MG63 (cell line): ENCODE measurements around the gene ACACA. TPM values are rescaled to one million over a fixed set of nuclear protein-coding genes. Genes with fewer than 3 reads are reported as not detected.

Experiments used
- DNase-seq: peaks from one replicate; pipeline ENCODE4 v3.0.0-alpha.2; 2020
- H3K27me3 ChIP-seq: fragments of 250-450 bp; sonication (Bioruptor Pico); 2 replicates; pipeline ENCODE4 v1.5.1; 2020; ENCODE audit warnings: mild to moderate bottlenecking, moderate library complexity
- H3K36me3 ChIP-seq: fragments of 250-450 bp; sonication (Bioruptor Pico); 2 replicates; pipeline ENCODE4 v1.5.1; 2020; ENCODE audit warnings: mild to moderate bottlenecking, moderate library complexity
- H3K4me3 ChIP-seq: fragments of 250-450 bp; sonication (Bioruptor Pico); 2 replicates; pipeline ENCODE4 v1.5.1; 2020; ENCODE audit warnings: mild to moderate bottlenecking, moderate library complexity
- H3K9me3 ChIP-seq: fragments of 250-450 bp; sonication (Bioruptor Pico); 2 replicates; pipeline ENCODE4 v1.5.1; 2020; ENCODE audit warnings: mild to moderate bottlenecking, moderate library complexity
- total RNA-seq: library from RNA; depleted of rRNA; stranded (reverse); fragments of >200 nt; shearing (Covaris generic); gene quantifications from 2 replicates; pipeline ENCODE4 v1.2.3, GENCODE V29; 2014; ENCODE audit warnings: low replicate concordance

The ACACA gene
- total RNA-seq, 1 experiment from 2014 or later = 53.7 TPM

DNA sequence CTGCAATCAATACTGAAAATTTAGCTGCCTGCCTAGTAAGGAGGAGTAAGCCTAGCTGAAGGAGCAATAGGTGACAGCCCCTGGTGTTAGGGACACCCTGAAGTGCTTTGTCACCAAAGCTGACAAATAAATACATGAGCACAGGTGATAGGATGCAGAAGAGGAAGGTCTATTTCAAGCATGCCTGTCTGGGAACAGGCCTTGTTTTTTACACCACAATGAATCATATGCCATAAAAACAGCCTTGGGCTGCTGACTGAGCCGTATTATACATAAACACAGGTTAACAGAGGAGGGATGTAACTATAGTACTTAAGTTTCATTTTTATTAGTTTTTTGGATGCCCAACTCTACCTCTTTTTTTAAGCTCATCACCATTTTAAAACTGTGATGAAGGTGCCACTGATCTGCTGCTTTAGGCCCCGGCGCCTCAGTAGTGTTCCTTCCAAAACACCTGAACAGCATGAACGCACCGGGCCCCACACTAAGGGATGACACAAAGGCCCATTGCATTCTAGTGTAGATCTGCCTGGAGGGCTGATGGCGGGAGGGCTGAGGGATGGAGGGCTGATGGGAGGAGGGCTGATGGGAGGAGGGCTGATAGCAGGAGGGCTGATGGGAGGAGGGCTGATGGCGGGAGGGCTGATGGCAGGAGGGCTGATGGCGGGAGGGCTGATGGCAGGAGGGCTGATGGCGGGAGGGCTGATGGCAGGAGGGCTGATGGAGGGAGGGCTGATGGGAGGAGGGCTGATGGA lies 307.5 kb downstream of the ACACA start:
- no peaks in the 10 kb centered on the region for H3K27me3 ChIP-seq
- no peak for DNase-seq
- no peaks in the 10 kb centered on the region for H3K9me3 ChIP-seq
- H3K36me3 ChIP-seq = peaks cover 63% of the 10 kb centered on the region
- H3K4me3 ChIP-seq = no peak overlapping the region

DNA sequence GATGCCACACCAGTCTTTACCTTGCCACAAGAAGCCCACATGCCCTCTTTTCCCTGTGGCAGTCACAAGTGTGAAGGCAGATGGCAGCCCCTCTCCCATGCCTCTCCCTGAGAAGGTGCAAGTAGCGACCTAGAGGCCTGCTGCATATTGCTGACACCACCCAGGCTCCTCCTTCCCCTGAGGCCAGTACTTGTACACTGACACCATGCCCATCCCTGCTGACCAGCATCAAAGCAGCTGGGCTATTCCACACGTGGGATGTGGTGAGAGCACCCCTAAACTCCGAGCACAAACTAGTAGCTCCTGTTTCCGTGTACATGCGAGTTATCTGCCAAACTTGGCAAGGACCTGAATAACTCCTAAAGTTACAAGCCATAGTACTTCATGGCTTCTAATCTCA lies 308.5 kb downstream of the ACACA start:
- no peaks in the 10 kb centered on the region for H3K9me3 ChIP-seq
- no peak overlapping the region for H3K4me3 ChIP-seq
- DNase-seq = no peak
- no peaks in the 10 kb centered on the region for H3K27me3 ChIP-seq
- H3K36me3 ChIP-seq = peaks cover 67% of the 10 kb centered on the region

DNA sequence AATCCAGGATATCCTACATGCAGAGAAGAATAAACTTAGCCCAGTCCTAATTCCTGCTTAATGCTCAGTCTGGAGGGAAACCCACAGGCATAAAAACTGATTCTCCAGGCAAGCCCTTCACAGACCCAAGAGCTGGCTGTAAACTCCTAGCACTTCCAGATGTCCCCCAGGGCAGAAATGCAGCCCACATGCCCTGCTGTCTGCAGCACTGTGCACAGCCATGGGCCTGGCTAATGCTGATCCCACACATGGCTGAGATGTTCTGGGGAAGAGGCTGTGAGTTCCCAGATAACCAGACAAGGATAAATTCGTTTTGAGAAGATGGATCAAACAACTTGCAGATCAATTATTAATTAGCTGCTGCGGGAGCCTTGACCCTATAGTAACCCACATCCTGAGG lies 309.5 kb downstream of the ACACA start:
- no peak for DNase-seq
- Histone ChIP-seq H3K9me3 (no peaks in the 10 kb centered on the region), H3K27me3 (no peaks in the 10 kb centered on the region), H3K4me3 (no peak overlapping the region), H3K36me3 (peaks cover 76% of the 10 kb centered on the region)

DNA sequence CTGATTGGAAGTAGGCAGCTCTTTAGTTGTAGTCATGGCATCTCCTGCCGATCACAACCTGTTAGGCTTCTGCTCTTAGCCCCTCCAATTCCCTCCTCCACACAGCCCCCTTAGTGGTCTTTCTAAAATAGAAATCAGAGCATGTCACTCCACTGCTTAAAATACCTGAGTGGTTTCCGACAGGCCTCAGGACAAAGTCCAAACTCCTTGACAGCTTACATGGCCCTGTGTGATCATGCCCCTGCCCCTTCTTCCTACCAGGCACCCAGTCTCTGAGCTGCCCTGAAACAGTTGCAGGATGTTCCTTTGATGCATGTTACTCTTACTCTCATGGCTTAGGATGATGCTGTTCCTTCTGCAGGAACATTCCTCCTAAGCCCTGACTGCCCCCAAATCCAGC lies 310.6 kb downstream of the ACACA start:
- Histone ChIP-seq H3K9me3 (no peaks in the 10 kb centered on the region), H3K36me3 (peaks cover 75% of the 10 kb centered on the region), H3K4me3 (no peak overlapping the region), H3K27me3 (no peaks in the 10 kb centered on the region)
- DNase-seq = no peak

DNA sequence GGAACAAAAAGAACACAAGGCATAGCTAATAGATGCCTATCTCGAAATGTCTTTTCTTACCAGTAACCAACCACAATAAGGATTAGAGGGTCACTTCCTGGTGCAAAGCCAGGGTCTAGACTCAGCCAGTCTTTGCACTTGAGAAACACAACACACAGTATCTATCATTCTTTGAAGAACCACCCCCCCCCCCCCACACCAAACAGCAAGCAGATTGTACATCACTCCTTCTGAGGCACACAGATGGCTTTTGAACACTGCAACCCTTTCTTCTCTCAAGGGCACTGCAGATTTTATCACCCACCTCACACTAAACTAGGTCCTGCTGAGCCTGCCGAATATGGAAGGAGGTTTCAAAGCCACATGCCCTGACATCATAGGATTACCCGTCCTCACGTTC lies 312.2 kb downstream of the ACACA start:
- H3K9me3 ChIP-seq = no peaks in the 10 kb centered on the region
- no peak overlapping the region for H3K4me3 ChIP-seq
- peaks cover 83% of the 10 kb centered on the region for H3K36me3 ChIP-seq
- H3K27me3 ChIP-seq = no peaks in the 10 kb centered on the region
- no peak for DNase-seq

DNA sequence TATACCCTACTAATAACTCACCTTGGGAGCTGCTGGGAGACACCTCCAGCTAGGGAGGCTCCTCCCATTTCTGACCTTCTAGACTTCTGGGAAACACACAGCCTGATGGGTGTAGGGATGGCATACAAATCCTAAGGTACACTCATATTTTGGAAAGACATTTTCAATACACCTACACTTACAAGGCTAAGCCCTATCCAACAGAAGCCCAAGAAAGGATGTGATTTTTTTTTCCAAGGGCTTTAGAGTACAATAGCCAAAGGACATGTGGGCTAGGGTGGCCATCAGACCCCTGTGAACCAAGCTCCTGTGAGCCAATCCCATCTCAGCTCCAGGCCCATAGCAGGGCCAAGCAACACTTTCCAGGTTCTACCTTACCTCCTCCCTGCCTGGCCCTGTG lies 313.9 kb downstream of the ACACA start:
- Histone ChIP-seq H3K4me3 (no peak overlapping the region), H3K27me3 (no peaks in the 10 kb centered on the region), H3K9me3 (no peaks in the 10 kb centered on the region), H3K36me3 (peaks cover 89% of the 10 kb centered on the region)
- no peak for DNase-seq

DNA sequence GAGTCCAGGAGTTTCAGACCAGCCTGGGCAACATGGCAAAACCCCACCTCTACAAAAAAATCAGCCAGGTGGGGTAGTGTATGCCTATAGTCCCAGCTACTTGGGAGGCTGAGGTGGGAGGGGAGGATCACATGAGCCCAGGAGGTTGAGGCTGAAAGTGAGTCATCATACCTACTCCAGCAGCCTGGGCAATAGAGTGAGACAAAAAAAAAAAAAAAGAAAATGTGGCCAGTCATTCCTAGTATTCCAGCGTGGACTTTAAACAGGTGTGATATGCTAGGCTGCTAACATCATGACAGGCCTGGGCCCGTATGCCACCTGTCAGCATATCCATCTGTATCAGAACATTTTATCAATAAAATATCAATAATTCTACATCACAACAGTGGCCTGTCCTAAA lies 314.6 kb downstream of the ACACA start:
- no peak for DNase-seq
- Histone ChIP-seq H3K4me3 (no peak overlapping the region), H3K9me3 (no peaks in the 10 kb centered on the region), H3K36me3 (peaks cover 88% of the 10 kb centered on the region), H3K27me3 (no peaks in the 10 kb centered on the region)

DNA sequence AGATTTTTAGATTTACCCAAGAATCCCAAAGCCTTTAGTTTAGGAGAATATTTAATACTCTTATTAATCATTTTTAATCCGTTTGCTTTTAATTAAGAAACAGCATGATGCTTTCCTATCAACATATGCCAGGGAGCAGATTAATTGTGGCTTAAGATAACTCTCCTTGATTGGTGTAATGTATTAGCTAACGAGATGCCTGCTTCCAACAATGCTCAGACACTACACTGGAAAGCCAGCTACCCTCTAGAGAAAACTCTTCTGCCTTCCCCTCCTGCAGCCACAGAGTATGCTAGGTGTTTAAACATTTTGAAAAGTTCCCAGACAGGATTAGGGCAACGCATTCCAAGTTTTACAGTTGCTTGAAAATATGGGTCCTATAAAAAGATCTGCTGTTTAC lies 315.7 kb downstream of the ACACA start:
- no peak overlapping the region for H3K4me3 ChIP-seq
- H3K9me3 ChIP-seq = no peaks in the 10 kb centered on the region
- peaks cover 87% of the 10 kb centered on the region for H3K36me3 ChIP-seq
- H3K27me3 ChIP-seq = no peaks in the 10 kb centered on the region
- DNase-seq = no peak

DNA sequence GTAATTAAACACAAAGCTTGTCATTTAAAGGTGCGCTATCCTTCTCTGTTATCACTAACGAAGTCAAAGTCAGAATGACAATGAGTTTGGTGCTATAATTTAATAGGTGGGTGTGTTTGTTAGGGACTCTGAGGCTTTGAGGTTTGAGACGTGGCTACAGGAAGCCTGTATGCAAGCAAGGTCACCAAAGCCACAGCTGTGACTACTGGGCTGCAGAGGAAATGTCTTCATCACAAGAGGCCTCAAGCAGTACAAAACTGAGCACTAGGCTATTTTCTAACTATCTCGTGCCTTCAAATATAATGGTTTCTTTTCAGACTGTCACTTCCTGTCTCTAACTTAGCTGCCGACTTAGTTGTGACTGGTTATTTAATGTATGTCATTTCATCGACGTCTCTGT lies 316.7 kb downstream of the ACACA start:
- Histone ChIP-seq H3K27me3 (no peaks in the 10 kb centered on the region), H3K4me3 (no peak overlapping the region), H3K9me3 (no peaks in the 10 kb centered on the region), H3K36me3 (peaks cover 86% of the 10 kb centered on the region)
- no peak for DNase-seq

DNA sequence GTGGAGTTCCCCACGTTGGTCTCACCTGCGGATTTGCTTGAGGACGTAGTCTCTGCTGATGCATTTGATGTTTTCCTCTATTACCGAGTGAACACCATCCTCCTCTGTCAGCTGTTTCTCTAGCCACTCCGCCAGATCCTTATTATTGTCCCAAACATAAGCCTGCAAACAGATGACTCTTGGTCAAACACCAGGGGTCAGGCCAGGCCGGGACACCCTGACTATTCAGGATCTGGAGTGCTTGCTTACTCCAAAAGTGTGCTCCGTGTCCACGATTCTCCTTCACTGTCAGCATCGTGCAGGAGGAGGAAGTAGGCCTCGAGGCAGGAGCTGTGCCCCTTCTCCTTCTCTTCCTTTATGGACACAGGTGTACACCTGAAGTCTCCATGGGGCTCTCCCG lies 317.7 kb downstream of the ACACA start:
- no peak overlapping the region for H3K4me3 ChIP-seq
- no peaks in the 10 kb centered on the region for H3K27me3 ChIP-seq
- no peak for DNase-seq
- H3K36me3 ChIP-seq = peaks cover 85% of the 10 kb centered on the region
- no peaks in the 10 kb centered on the region for H3K9me3 ChIP-seq

DNA sequence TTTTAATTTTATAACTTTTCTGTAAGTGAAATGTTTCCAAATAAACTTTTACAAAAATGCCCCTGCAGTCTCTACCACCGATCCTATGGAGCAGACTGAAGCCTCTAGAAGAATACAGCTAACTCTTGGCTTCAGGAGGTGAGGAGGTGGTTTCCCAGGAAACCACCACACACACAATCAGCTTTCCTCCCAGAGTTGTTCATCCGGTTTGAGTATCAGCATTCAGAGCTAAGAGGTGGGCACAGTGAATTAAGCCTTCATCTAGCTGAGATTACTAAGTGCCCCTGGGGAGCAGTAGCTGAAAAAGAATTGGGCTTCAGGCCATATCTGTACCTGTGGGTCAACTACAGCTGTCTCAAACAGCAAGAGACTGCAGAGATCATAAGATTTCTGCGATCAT lies 318.2 kb downstream of the ACACA start:
- H3K27me3 ChIP-seq = no peaks in the 10 kb centered on the region
- no peak for DNase-seq
- peaks cover 86% of the 10 kb centered on the region for H3K36me3 ChIP-seq
- H3K4me3 ChIP-seq = no peak overlapping the region
- no peaks in the 10 kb centered on the region for H3K9me3 ChIP-seq

DNA sequence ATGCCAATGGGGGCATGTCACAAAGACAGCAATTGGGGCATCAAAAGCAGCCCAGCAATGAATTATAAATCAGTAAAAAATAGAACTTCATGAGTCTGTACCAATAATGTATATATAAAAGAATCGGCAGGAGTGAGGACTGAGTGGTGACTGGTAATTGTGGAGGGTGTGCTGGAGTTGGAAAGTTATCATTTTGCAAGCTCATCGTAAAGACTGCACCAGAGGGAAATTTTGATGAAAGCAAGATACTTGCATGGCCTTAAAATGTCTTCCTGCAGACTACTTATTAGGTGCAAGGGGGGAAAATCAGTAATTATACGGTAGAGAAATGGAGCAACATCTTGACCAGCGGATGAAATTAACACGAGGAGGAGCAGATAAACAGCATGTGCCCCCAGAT lies 319.0 kb downstream of the ACACA start:
- Histone ChIP-seq H3K36me3 (peaks cover 83% of the 10 kb centered on the region), H3K4me3 (no peak overlapping the region), H3K9me3 (no peaks in the 10 kb centered on the region), H3K27me3 (no peaks in the 10 kb centered on the region)
- DNase-seq = no peak

DNA sequence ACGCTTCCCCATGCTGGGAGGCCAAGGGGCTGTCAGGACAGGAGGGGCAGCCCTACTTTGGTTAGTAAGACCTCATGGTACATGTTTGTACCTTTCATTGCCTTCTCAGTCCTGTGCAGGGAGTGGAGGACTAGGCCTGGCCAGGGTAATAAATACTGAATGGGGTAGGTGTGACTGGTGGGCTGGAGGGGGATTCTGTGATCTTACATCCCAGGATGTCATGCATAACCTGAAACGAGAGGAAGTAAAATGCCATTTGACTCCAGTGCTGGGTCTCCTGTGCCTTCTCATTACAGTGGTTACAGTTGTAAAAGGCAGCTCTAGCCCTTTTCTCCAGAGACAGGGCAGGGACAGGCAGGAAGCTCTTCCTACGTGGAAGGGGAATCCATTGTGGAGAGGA lies 319.7 kb downstream of the ACACA start:
- no peak for DNase-seq
- Histone ChIP-seq H3K9me3 (no peaks in the 10 kb centered on the region), H3K4me3 (no peak overlapping the region), H3K27me3 (no peaks in the 10 kb centered on the region), H3K36me3 (peaks cover 78% of the 10 kb centered on the region)

DNA sequence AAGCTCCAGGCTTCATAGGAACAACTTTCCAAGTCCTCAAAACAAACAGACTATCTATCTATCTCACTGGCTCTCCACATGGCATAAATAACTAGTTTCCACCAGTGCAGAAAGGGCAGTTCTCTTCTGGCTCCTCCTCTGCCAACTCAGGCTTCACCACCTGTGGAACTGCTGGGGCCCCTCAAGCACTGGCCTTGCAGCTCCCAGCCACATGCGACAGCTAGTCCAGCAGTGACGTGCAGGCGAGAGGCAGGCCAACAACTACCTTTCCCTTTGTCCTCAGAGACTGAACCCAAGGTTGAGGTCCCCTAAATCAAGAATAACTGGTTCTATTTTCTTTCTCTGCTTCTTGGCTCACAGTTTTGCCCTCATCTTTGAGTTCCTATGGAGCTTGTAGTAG lies 320.3 kb downstream of the ACACA start:
- DNase-seq = no peak
- Histone ChIP-seq H3K36me3 (peaks cover 74% of the 10 kb centered on the region), H3K4me3 (no peak overlapping the region), H3K9me3 (no peaks in the 10 kb centered on the region), H3K27me3 (no peaks in the 10 kb centered on the region)

DNA sequence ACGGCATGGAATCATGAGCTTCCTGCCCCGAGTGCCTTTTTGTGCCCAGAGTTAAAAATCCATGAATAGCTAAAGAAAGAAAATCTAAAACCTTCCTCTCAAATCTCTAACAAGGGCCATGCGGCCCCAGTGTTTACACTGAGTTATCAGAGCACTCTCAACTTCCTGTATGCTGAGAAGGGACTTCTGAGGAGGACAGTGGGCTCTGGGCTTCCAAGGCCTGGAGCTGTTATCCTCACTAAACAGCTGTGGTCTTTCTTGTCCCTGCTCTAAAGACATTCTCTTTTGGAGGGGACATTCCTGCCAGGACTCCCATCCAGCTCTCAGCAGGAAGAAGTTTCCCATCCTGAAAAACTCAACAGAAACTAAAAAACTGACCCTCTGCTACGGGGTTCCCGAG lies 322.3 kb downstream of the ACACA start:
- H3K9me3 ChIP-seq = no peaks in the 10 kb centered on the region
- DNase-seq = no peak

DNA sequence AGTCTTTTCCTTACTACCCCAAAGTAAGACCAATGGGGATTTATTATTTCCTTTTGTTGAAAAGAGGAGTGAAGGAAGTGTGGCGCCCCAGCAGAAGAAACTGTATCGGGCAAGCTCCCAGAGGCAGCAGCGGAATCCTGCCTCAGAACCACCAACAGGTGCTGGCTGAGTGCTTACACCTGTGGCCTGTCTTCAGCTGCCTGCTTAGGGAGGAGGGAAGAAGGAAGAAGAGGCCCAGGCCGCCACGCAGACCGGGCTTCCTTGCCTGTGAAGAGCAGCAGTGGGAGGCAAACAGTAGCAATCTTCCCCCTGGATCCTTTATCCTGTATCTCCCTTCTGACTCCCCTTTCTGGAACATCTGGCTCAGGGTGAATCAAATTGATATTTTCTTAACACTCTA lies 323.2 kb downstream of the ACACA start:
- DNase-seq = no peak
- Histone ChIP-seq H3K4me3 (no peak overlapping the region), H3K27me3 (no peaks in the 10 kb centered on the region), H3K9me3 (peaks cover 4% of the 10 kb centered on the region; the same call in 1 of the 2 replicates), H3K36me3 (peaks cover 49% of the 10 kb centered on the region)

More for the DNA sequence above, 322.3 kb downstream of the ACACA start:
- Histone ChIP-seq H3K4me3 (no peak overlapping the region), H3K36me3 (peaks cover 58% of the 10 kb centered on the region), H3K27me3 (no peaks in the 10 kb centered on the region)

DNA sequence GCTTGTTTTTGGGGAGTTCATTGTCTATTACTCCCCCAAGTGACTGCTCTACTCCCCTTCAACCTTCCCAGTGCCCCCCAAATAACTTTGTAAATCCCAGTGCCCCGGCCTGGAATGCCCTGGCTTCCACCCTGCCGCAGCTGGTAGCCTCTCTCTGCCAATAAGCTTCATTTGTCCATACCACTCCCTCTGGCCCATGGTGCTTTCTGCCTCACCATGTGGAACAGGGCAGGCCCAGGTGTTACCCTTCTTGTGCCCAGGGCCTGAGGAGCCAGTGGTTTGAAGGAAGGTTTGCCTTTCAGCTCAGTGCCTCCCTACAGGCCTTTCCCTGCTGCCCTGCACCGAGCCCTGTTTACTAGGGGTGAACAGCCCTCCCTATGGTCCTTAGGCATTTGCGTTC lies 323.7 kb downstream of the ACACA start:
- Histone ChIP-seq H3K9me3 (peaks cover 4% of the 10 kb centered on the region; the same call in 1 of the 2 replicates), H3K27me3 (no peaks in the 10 kb centered on the region), H3K4me3 (no peak overlapping the region), H3K36me3 (peaks cover 45% of the 10 kb centered on the region)
- DNase-seq = no peak

DNA sequence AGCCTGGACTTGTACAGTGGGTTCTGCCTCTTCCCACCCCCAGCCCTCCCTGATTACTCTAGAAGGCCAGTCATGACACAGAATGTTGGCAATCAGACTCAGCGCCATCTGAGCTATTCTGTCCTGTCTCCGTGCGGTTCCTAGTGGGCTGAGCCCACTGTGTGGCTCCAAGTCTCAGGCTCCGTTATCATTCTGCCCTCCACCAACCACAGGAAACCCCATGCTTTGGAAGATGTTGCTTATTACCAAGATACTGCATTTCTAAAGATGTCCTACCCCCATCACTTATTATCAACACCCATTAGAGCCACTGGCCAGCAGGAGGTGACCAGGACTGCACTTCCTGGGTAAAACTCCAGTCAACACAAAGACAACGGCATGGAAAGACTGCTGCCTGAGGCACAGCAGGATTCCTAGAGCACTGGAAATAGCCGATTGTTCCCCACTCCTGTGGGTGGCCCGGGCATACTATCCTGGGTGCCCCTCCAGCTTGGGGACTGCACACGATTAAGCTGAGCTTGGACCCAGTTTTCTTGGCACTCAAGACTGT lies 324.2 kb downstream of the ACACA start:
- Histone ChIP-seq H3K4me3 (no peak overlapping the region), H3K9me3 (peaks cover 4% of the 10 kb centered on the region; the same call in 1 of the 2 replicates), H3K27me3 (no peaks in the 10 kb centered on the region), H3K36me3 (peaks cover 39% of the 10 kb centered on the region)
- no peak for DNase-seq
